T follicular helper cell (primary cell): ENCODE data around the gene CAMTA1.
"Not testable (repeated sequence)": the region's sequence is repeated elsewhere in the genome, so short reads cannot be mapped to it uniquely, and the experiment has no call there.

ENCODE experiments used
- DNase-seq: peaks from one replicate; pipeline ENCODE4 v3.0.0-alpha.2; 2020; ENCODE audit warnings: low read depth

CAMTA1 gene

GRCh38 chr1:7372477-7373120 lies 587.3 kb downstream of the CAMTA1 start:
- DNase-seq: no peak

GRCh38 chr1:7373251-7373650 lies 588.0 kb downstream of the CAMTA1 start:
- DNase-seq: no peak

- no peak for DNase-seq
Measured at GRCh38 chr1:7373876-7374562, 588.8 kb downstream of the CAMTA1 start.

GRCh38 chr1:7374563-7375160 lies 589.4 kb downstream of the CAMTA1 start:
- DNase-seq: no peak

- no peak for DNase-seq
Measured at GRCh38 chr1:7375329-7375728, 590.1 kb downstream of the CAMTA1 start.

- DNase-seq: no peak
Measured at GRCh38 chr1:7375781-7376660, 590.8 kb downstream of the CAMTA1 start.

- no peak for DNase-seq
Measured at GRCh38 chr1:7376676-7377075, 591.4 kb downstream of the CAMTA1 start.

- DNase-seq: no peak
Measured at GRCh38 chr1:7378346-7379130, 593.3 kb downstream of the CAMTA1 start.

GRCh38 chr1:7379441-7379971 lies 594.3 kb downstream of the CAMTA1 start:
- DNase-seq: no peak

GRCh38 chr1:7380068-7380467 lies 594.8 kb downstream of the CAMTA1 start:
- DNase-seq: not testable (repeated sequence)

- no peak for DNase-seq
Measured at GRCh38 chr1:7380712-7381111, 595.5 kb downstream of the CAMTA1 start.

- DNase-seq: not testable (repeated sequence)
Measured at GRCh38 chr1:7381729-7382128, 596.5 kb downstream of the CAMTA1 start.

- no peak for DNase-seq
Measured at GRCh38 chr1:7382971-7383370, 597.7 kb downstream of the CAMTA1 start.

GRCh38 chr1:7383671-7384520 lies 598.6 kb downstream of the CAMTA1 start:
- DNase-seq: no peak

- DNase-seq: no peak
Measured at GRCh38 chr1:7384679-7385078, 599.4 kb downstream of the CAMTA1 start.

GRCh38 chr1:7385471-7386225 lies 600.4 kb downstream of the CAMTA1 start:
- no peak for DNase-seq

- DNase-seq: no peak
Measured at GRCh38 chr1:7386226-7387052, 601.2 kb downstream of the CAMTA1 start.

GRCh38 chr1:7387053-7387927 lies 602.0 kb downstream of the CAMTA1 start:
- no peak for DNase-seq
